IMR-90 (cell line): ENCODE data around the gene LTA. TPM values are rescaled to one million over a fixed set of nuclear protein-coding genes. Genes with fewer than 3 reads are reported as not detected.

Source experiments
- ATAC-seq: fragments of 200-7000 bp; cut with Tn5 transposase; 2 replicates; pipeline ENCODE4 v1.9.1; 2020; ENCODE audit warnings: low read depth, mild to moderate bottlenecking, moderate library complexity
- BruUV-seq: library from RNA; stranded (reverse); fragments of 400-500 nt; replicated peaks from 2 replicates; lab custom pipeline; 2021; lab: Mats Ljungman, UMichigan
- CTCF ChIA-PET: fragments of 300-600 bp; formaldehyde crosslinking; extraction: SDS; loops from one replicate; lab custom pipeline; 2021; ENCODE audit warnings: antibody characterized with exemption; lab: Yijun Ruan, JAX
- POLR2A ChIA-PET: fragments of 300-600 bp; sonication (Branson Sonifier 250); formaldehyde crosslinking; loops from one replicate; lab custom pipeline; 2022; ENCODE audit warnings: antibody characterized with exemption; ENCODE audit not compliant: unreplicated experiment; lab: Charles Lee
- DNase-seq: peaks from one replicate; pipeline ENCODE4 v3.0.0; 2013
- H2AFZ ChIP-seq: replicated peaks from 2 replicates; pipeline ENCODE3; 2013; ENCODE audit warnings: low read length, mild to moderate bottlenecking; ENCODE audit not compliant: poor library complexity
- H2AK5ac ChIP-seq: 2 replicates; pipeline ENCODE4 v1.6.1; 2013; ENCODE audit warnings: low read depth, low read length, inconsistent platforms
- H2AK9ac ChIP-seq: replicated peaks from 2 replicates; pipeline ENCODE3; 2013; ENCODE audit warnings: mild to moderate bottlenecking, low read depth, low read length, moderate library complexity; ENCODE audit not compliant: poor library complexity
- H2BK120ac ChIP-seq: 2 replicates; pipeline ENCODE4 v1.6.1; 2013; ENCODE audit warnings: low read depth, low read length, inconsistent platforms
- H2BK15ac ChIP-seq: 3 replicates; pipeline ENCODE4 v1.6.1; 2013; ENCODE audit warnings: low read depth, low read length, inconsistent platforms
- H2BK20ac ChIP-seq: 2 replicates; pipeline ENCODE4 v1.6.1; 2013; ENCODE audit warnings: low read depth, mild to moderate bottlenecking, inconsistent platforms, low read length, moderate library complexity
- H2BK5ac ChIP-seq: 2 replicates; pipeline ENCODE4 v1.6.1; 2013; ENCODE audit warnings: mild to moderate bottlenecking, low read depth, low read length, inconsistent platforms; ENCODE audit not compliant: poor library complexity, severe bottlenecking
- H3K14ac ChIP-seq: replicated peaks from 2 replicates; pipeline ENCODE4 v1.6.1; 2013; ENCODE audit warnings: low read depth, low read length, inconsistent platforms
- H3K18ac ChIP-seq: 2 replicates; pipeline ENCODE4 v1.6.1; 2013; ENCODE audit warnings: low read depth, low read length, control low read depth
- H3K23ac ChIP-seq: 2 replicates; pipeline ENCODE4 v1.6.1; 2013; ENCODE audit warnings: low read depth, low read length, inconsistent platforms
- H3K27ac ChIP-seq: 2 replicates; pipeline ENCODE4 v1.5.1; 2013; ENCODE audit warnings: mild to moderate bottlenecking, control low read depth, low read length; ENCODE audit not compliant: insufficient read depth
- H3K27me3 ChIP-seq: 2 replicates; pipeline ENCODE4 v1.6.1; 2013; ENCODE audit warnings: low read length; ENCODE audit not compliant: control insufficient read depth, insufficient read depth
- H3K36me3 ChIP-seq: 2 replicates; pipeline ENCODE4 v1.6.1; 2013; ENCODE audit warnings: low read length, mixed read lengths; ENCODE audit not compliant: control insufficient read depth, insufficient read depth
- H3K4ac ChIP-seq: 2 replicates; pipeline ENCODE4 v1.6.1; 2013; ENCODE audit warnings: low read depth, low read length, inconsistent platforms
- H3K4me1 ChIP-seq: 2 replicates; pipeline ENCODE4 v1.6.1; 2013; ENCODE audit warnings: low read length, mixed read lengths; ENCODE audit not compliant: control insufficient read depth, insufficient read depth
- H3K4me2 ChIP-seq: 2 replicates; pipeline ENCODE4 v1.6.1; 2013; ENCODE audit warnings: low read depth, mild to moderate bottlenecking, control low read depth, low read length, moderate library complexity
- H3K4me3 ChIP-seq: 2 replicates; pipeline ENCODE4 v1.5.1; 2013; ENCODE audit warnings: low read depth, mild to moderate bottlenecking, control low read depth, low read length, moderate library complexity; ENCODE audit not compliant: insufficient read depth
- H3K56ac ChIP-seq: 2 replicates; pipeline ENCODE4 v1.6.1; 2013; ENCODE audit warnings: low read length, inconsistent platforms; ENCODE audit not compliant: insufficient read depth; ENCODE audit errors: extremely low read depth
- H3K79me1 ChIP-seq, 2 experiments: 2 replicates each; pipeline ENCODE4 v1.6.1; 2013; ENCODE audit warnings: low read length in 2 of 2, inconsistent platforms in 1 of 2, low read depth in 1 of 2
- H3K9ac ChIP-seq: 2 replicates; pipeline ENCODE4 v1.6.1; 2013; ENCODE audit warnings: low read depth, low read length, control low read depth
- H3K9me1 ChIP-seq: 2 replicates; pipeline ENCODE4 v1.6.1; 2013; ENCODE audit warnings: low read length, inconsistent platforms; ENCODE audit not compliant: insufficient read depth
- H3K9me3 ChIP-seq: 2 replicates; pipeline ENCODE4 v1.6.1; 2013; ENCODE audit warnings: low read length; ENCODE audit not compliant: control insufficient read depth, insufficient read depth
- H4K20me1 ChIP-seq: 2 replicates; pipeline ENCODE4 v1.6.1; 2013; ENCODE audit warnings: low read length, inconsistent platforms; ENCODE audit not compliant: insufficient read depth
- H4K5ac ChIP-seq: 2 replicates; pipeline ENCODE4 v1.6.1; 2013; ENCODE audit warnings: mild to moderate bottlenecking, low read depth, low read length, control low read depth
- H4K8ac ChIP-seq, 2 experiments: 2 replicates each; pipeline ENCODE4 v1.6.1; 2013; ENCODE audit warnings: low read depth in 2 of 2, low read length in 2 of 2, control low read depth in 1 of 2, inconsistent platforms in 1 of 2
- H4K91ac ChIP-seq: 2 replicates; pipeline ENCODE4 v1.6.1; 2013; ENCODE audit warnings: low read depth, low read length, inconsistent platforms; ENCODE audit not compliant: insufficient read depth
- BHLHE40 ChIP-seq: fragments of 150-350 bp; IDR thresholded peaks from 2 replicates; pipeline ENCODE4 v1.6.1; 2016; ENCODE audit warnings: mild to moderate bottlenecking, low read depth, low read length
- CTCF ChIP-seq: conservative IDR thresholded peaks from 2 replicates; pipeline ENCODE4 v1.5.1; 2012; ENCODE audit warnings: mild to moderate bottlenecking, low read depth, low read length, improper control_type of control experiment
- MAZ ChIP-seq: IDR thresholded peaks from 2 replicates; pipeline ENCODE4 v1.6.1; 2012; ENCODE audit warnings: low read depth, mild to moderate bottlenecking, low read length, improper control_type of control experiment, moderate library complexity, borderline replicate concordance
- POLR2A ChIP-seq: IDR thresholded peaks from 2 replicates; pipeline ENCODE4 v1.6.1; 2012; ENCODE audit warnings: mild to moderate bottlenecking, low read depth, low read length
- RAD21 ChIP-seq: IDR thresholded peaks from 2 replicates; pipeline ENCODE4 v1.6.1; 2012; ENCODE audit warnings: low read length, improper control_type of control experiment
- SMC3 ChIP-seq: fragments of 150-350 bp; IDR thresholded peaks from 2 replicates; pipeline ENCODE4 v1.6.1; 2016; ENCODE audit warnings: low read depth, mild to moderate bottlenecking, antibody characterized with exemption, low read length, moderate library complexity
- WGBS, 2 experiments: methylation state at CpG; one replicate each; pipeline versions ENCODE4 v1.1.5 to v1.1.7; 2013; ENCODE audit warnings: missing lambda C conversion rate in 2 of 2; ENCODE audit not compliant: insufficient read length in 1 of 2; ENCODE audit errors: extremely low coverage in 2 of 2; 5-methylcytosine and 5-hydroxymethylcytosine counted together
- dilution Hi-C: fragments of 300-500 bp; cut with HindIII; formaldehyde crosslinking; loops from one replicate; pipeline ENCODE4 v1.14.3; 2018; ENCODE audit warnings: low sequenced_read_pairs; ENCODE audit not compliant: unreplicated experiment
- in situ Hi-C: fragments of 300-500 bp; cut with MboI; formaldehyde crosslinking; loops from 3 replicates; pipeline ENCODE4 v1.14.3; 2019; ENCODE audit warnings: low sequenced_read_pairs, inconsistent platforms, mixed read lengths
- intact Hi-C: fragments of 100-400 bp; cut with micrococcal nuclease; formaldehyde crosslinking; loops from 2 replicates; pipeline ENCODE4 v1.10.0; 2022
- polyA plus RNA-seq, 3 experiments: library from polyadenylated mRNA; depleted of rRNA; stranded (reverse); fragments of >200 nt; gene quantifications; 2 replicates each; pipeline ENCODE4 v1.2.3, GENCODE V29; 2012; ENCODE audit warnings: low replicate concordance in 1 of 3
- total RNA-seq: library from RNA; depleted of rRNA; stranded (reverse); fragments of >200 nt; gene quantifications from 2 replicates; pipeline ENCODE4 v1.2.3, GENCODE V29; 2012
- TF ChIP-seq, protein P1 (sequence below): fragments of 150-350 bp; IDR thresholded peaks from 2 replicates; pipeline ENCODE4 v1.6.1; 2016; ENCODE audit warnings: low read depth, mild to moderate bottlenecking, low read length, moderate library complexity, borderline replicate concordance

The LTA gene
- total and polyA plus RNA-seq, 2 of the 4 experiments (the other 2 are of a cell fraction): not detected

DNA sequence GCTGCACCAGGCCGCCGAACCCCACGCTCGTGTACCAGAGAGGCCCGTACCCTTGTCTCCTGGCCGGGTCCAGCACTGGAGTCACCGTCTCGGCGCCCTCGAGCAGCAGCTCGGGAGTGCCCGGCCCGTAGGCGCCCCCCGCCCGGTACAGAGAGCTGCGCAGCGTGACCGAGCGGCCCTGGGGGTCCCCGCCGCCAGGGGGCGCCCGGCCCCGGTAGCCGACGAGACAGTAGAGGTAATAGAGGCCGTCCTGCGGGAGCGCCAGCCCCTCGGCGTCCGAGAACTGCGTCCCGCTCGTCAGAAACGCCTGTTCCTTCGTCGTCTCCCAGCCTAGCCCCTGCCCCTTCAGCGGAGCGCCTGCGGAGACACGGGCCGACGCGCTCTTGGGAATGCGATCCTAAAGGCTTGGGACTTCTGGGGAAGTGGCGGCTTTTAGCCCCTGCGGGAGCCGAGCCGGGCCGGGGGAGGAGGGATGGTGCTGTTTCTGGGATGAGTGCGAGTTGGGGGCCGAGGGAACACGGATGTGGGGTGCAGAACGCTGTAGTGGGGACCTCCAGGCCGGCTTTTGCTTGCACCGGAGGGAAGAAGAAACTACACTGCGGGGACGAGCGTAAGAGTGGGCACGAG is 8.8 kb downstream of the LTA start:
- H3K27me3 ChIP-seq: peaks cover 12% of the 10 kb centered on the region
- peak; percentile 71 for DNase-seq
- dilution Hi-C loops (no loop called here), in situ Hi-C loops (no loop called here), intact Hi-C loops (loop anchor here (2.0 to 5.0 kb wide), 2 partner anchors 18 to 34 kb away; partner anchors contain the start of genes ATP6V1G2 and NFKBIL1)
- H3K4me1 ChIP-seq: peaks cover 4% of the 10 kb centered on the region; the same call in 1 of the 2 replicates
- peak overlapping the region; percentile 83 for H3K4ac ChIP-seq
- BruUV-seq: no TSS peak
- H2AK9ac ChIP-seq: peak overlapping the region; percentile 69
- no peaks in the 10 kb centered on the region for H3K79me1 ChIP-seq
- H4K8ac ChIP-seq: peak overlapping the region; percentile 51 to 93
- H2BK20ac ChIP-seq: no peak overlapping the region
- H3K56ac ChIP-seq: peak overlapping the region; percentile 52; the same call in 1 of the 2 replicates
- no peaks in the 10 kb centered on the region for H3K9me3 ChIP-seq
- peak overlapping the region; percentile 77 for H3K9ac ChIP-seq
- no peak overlapping the region for H2BK5ac ChIP-seq
- ChIA-PET POLR2A (interaction anchor here (1.0 kb wide), 1 partner anchor 34 kb away, joined by 3 read pairs; the partner anchor contains the start of gene NFKBIL1), CTCF (interaction anchor here (0.6 to 1.4 kb wide), 9 partner anchors 8 to 31 kb away, joined by 3 to 6 read pairs (median 3); no protein-coding TSS in a partner anchor)
- peak overlapping the region; percentile 76 for H3K4me2 ChIP-seq
- TF ChIP-seq, protein P1, sequence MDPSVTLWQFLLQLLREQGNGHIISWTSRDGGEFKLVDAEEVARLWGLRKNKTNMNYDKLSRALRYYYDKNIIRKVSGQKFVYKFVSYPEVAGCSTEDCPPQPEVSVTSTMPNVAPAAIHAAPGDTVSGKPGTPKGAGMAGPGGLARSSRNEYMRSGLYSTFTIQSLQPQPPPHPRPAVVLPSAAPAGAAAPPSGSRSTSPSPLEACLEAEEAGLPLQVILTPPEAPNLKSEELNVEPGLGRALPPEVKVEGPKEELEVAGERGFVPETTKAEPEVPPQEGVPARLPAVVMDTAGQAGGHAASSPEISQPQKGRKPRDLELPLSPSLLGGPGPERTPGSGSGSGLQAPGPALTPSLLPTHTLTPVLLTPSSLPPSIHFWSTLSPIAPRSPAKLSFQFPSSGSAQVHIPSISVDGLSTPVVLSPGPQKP: no peak
- TF ChIP-seq BHLHE40 (no peak), RAD21 (peak; percentile 60), MAZ (peak; percentile 69; the same call in 1 of the 2 replicates), POLR2A (no peak), SMC3 (peak; percentile 60), CTCF (peak; percentile 93)
- H3K14ac ChIP-seq: peak overlapping the region; percentile 95
- peak overlapping the region; percentile 86 for H3K23ac ChIP-seq
- no peak overlapping the region; the same call in 1 of the 2 replicates for H2AK5ac ChIP-seq
- H4K20me1 ChIP-seq: no peaks in the 10 kb centered on the region
- peak overlapping the region; percentile 33; the same call in 1 of the 2 replicates for H3K18ac ChIP-seq
- H4K5ac ChIP-seq: peak overlapping the region; percentile 62
- no peak overlapping the region for H2BK15ac ChIP-seq
- peak overlapping the region; percentile 98 for H2AFZ ChIP-seq
- peak overlapping the region; percentile 58; the same call in 1 of the 2 replicates for H3K27ac ChIP-seq
- peak overlapping the region; percentile 48; the same call in 1 of the 2 replicates for H4K91ac ChIP-seq
- peak overlapping the region; percentile 59; the same call in 1 of the 2 replicates for H2BK120ac ChIP-seq
- 1% methylated on average over 51 of the region's 62 CpGs; no CpG with 5 or more reads in 1 of the 2 experiments for WGBS, 2 experiments
- H3K4me3 ChIP-seq: peak overlapping the region; percentile 82
- peak; percentile 99 for ATAC-seq
- H3K9me1 ChIP-seq: no peaks in the 10 kb centered on the region; the same call in 1 of the 2 replicates
- no peaks in the 10 kb centered on the region for H3K36me3 ChIP-seq
